Measurements from ENCODE around the gene SESN2. TPM values are rescaled to one million over a fixed set of nuclear protein-coding genes. Genes with fewer than 3 reads are reported as not detected.

SESN2 gene
- total RNA-seq, 1 experiment from 2014 or later, result 36.8 TPM

DNA sequence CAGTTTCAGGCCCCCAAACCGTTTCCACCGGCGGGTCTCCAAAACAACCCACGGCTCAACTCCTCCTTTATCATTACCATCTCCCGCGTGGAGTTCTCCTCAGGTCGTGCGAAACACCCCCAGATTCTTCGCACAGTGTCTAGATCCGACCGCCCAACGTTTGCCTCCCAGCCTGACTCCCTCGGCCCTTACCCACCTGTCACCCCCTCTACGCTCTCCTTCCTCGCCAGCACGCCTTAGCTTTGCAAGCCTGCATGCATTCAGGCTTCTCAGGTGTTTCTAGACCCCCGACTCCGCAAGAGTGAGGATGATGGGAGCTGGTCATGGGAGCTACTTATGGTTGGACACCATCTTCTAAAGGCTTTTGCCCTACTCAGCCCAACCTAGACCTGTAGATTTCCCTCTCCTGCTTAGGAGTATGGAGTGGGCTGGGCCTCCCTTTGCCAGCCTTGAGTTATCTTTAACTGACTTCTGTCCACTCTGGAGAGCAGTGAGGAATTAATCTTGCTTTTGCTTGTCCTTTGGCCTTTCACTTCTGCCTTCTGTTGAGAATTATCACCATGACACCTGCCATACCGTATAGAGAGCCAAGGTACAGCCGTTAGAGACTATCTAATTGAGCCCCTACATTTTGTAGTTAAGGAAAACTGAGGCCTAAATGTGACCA is 22.5 kb upstream of the SESN2 start (continued):
- TF ChIP-seq, protein P1, sequence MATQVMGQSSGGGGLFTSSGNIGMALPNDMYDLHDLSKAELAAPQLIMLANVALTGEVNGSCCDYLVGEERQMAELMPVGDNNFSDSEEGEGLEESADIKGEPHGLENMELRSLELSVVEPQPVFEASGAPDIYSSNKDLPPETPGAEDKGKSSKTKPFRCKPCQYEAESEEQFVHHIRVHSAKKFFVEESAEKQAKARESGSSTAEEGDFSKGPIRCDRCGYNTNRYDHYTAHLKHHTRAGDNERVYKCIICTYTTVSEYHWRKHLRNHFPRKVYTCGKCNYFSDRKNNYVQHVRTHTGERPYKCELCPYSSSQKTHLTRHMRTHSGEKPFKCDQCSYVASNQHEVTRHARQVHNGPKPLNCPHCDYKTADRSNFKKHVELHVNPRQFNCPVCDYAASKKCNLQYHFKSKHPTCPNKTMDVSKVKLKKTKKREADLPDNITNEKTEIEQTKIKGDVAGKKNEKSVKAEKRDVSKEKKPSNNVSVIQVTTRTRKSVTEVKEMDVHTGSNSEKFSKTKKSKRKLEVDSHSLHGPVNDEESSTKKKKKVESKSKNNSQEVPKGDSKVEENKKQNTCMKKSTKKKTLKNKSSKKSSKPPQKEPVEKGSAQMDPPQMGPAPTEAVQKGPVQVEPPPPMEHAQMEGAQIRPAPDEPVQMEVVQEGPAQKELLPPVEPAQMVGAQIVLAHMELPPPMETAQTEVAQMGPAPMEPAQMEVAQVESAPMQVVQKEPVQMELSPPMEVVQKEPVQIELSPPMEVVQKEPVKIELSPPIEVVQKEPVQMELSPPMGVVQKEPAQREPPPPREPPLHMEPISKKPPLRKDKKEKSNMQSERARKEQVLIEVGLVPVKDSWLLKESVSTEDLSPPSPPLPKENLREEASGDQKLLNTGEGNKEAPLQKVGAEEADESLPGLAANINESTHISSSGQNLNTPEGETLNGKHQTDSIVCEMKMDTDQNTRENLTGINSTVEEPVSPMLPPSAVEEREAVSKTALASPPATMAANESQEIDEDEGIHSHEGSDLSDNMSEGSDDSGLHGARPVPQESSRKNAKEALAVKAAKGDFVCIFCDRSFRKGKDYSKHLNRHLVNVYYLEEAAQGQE (IDR thresholded peaks at IDR 0.05; ENCODE audit: low read depth), result no peak
- TF ChIP-seq CBX3 (IDR thresholded peaks at IDR 0.05; ENCODE audit: low read depth) (no peak), SRF (IDR thresholded peaks at IDR 0.05; ENCODE audit: low read depth) (no peak)
- TF ChIP-seq, protein P2, sequence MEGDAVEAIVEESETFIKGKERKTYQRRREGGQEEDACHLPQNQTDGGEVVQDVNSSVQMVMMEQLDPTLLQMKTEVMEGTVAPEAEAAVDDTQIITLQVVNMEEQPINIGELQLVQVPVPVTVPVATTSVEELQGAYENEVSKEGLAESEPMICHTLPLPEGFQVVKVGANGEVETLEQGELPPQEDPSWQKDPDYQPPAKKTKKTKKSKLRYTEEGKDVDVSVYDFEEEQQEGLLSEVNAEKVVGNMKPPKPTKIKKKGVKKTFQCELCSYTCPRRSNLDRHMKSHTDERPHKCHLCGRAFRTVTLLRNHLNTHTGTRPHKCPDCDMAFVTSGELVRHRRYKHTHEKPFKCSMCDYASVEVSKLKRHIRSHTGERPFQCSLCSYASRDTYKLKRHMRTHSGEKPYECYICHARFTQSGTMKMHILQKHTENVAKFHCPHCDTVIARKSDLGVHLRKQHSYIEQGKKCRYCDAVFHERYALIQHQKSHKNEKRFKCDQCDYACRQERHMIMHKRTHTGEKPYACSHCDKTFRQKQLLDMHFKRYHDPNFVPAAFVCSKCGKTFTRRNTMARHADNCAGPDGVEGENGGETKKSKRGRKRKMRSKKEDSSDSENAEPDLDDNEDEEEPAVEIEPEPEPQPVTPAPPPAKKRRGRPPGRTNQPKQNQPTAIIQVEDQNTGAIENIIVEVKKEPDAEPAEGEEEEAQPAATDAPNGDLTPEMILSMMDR (IDR thresholded peaks at IDR 0.05 in 2 of 3, conservative IDR thresholded peaks at IDR 0.05 in 1 of 3; ENCODE audit: borderline replicate concordance in 1 of 3, insufficient read depth in 1 of 3, low read depth in 2 of 3, low read length in 2 of 3), result no peak
- TF ChIP-seq, protein P3, sequence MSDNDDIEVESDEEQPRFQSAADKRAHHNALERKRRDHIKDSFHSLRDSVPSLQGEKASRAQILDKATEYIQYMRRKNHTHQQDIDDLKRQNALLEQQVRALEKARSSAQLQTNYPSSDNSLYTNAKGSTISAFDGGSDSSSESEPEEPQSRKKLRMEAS (IDR thresholded peaks at IDR 0.05), result no peak

DNA sequence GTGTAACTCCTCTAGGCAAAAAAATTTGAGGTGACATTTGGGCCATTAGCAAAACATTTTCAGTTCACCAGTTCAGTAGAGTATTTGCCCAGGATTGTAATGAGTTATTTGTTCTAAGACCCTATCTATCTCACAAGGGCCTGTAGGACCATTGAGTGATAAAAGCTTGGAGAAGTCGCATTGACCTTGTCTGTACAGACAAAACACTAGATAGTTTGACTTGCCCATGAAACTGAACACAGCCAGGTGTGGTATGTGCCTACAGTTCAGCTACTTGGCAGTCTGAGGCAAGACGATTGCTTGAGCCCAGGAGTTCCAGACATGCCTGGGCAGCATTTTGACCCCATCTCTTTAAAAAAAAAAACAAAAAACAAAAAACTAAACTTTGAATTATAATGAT is 20.3 kb upstream of the SESN2 start:
- ChIA-PET CTCF (no interaction called here), POLR2A (interaction anchor here (0.6 to 6.4 kb wide), 2 partner anchors 9 to 46 kb away, joined by 3 to 61 read pairs; no protein-coding TSS in a partner anchor), RAD21 (ENCODE audit: low non-redundant PET in 1 of 2, low total read pairs in 2 of 2, uncharacterized antibody in 2 of 2, unreplicated experiment in 2 of 2) (no interaction called here)
- Histone ChIP-seq H3K4me1 (ENCODE audit: control insufficient read depth in 1 of 2, insufficient read depth in 2 of 2, low read length in 2 of 2) (peaks cover 9 to 18% of the 10 kb centered on the region in 2 experiments), H3K27me3 (ENCODE audit: insufficient read depth, low read length) (no peaks in the 10 kb centered on the region), H3K27ac (ENCODE audit: low read depth, low read length) (no peak overlapping the region), H3K9me2 (ENCODE audit: insufficient read depth) (no peaks in the 10 kb centered on the region), H3K9ac (ENCODE audit: low read length) (no peak overlapping the region), H3K9me3 (ENCODE audit: control insufficient read depth in 1 of 2, insufficient read depth in 1 of 2, low read depth in 1 of 2, low read length in 2 of 2) (no peaks in the 10 kb centered on the region), H3K79me2 (ENCODE audit: insufficient read depth, low read length) (peaks cover 23% of the 10 kb centered on the region), H2AFZ (ENCODE audit: low read depth, low read length, poor library complexity, severe bottlenecking) (no peak overlapping the region), H3K4me2 (ENCODE audit: low read length) (no peak overlapping the region), H4K20me1 (ENCODE audit: insufficient read depth) (no peaks in the 10 kb centered on the region), H3K4me3 (replicated peaks in 1 of 2; ENCODE audit: low read depth in 1 of 2, low read length in 2 of 2) (no peak overlapping the region), H3K36me3 (ENCODE audit: control insufficient read depth in 1 of 2, insufficient read depth in 2 of 2, low read length in 2 of 2) (peaks cover 3 to 8% of the 10 kb centered on the region in 2 experiments; a peak in 1 of 4 replicates)
- ATAC-seq (no peak), DNase-seq (ENCODE audit: low read depth, low spot score) (no peak)
- intact Hi-C loops (cut with micrococcal nuclease), result no loop called here
- no TSS peak for BruUV-seq (replicated peaks)
- TF ChIP-seq, protein P1 (IDR thresholded peaks at IDR 0.05; ENCODE audit: low read depth), result no peak
- no peak for TF ChIP-seq EZH2 (IDR thresholded peaks at IDR 0.05)
- no peak for TF ChIP-seq POLR2AphosphoS5 (IDR thresholded peaks at IDR 0.05; ENCODE audit: low read depth, low read length)
- TF ChIP-seq EGR1 (IDR thresholded peaks at IDR 0.05; ENCODE audit: low read depth), result no peak
- no peak for TF ChIP-seq SRF (IDR thresholded peaks at IDR 0.05; ENCODE audit: low read depth)
- TF ChIP-seq, protein P2 (IDR thresholded peaks at IDR 0.05 in 2 of 3, conservative IDR thresholded peaks at IDR 0.05 in 1 of 3; ENCODE audit: borderline replicate concordance in 1 of 3, insufficient read depth in 1 of 3, low read depth in 2 of 3, low read length in 2 of 3), result no peak
